IPS-15b (cell line): ENCODE data around the gene CAMKK2.
"Not testable (repeated sequence)": the region's sequence is repeated elsewhere in the genome, so short reads cannot be mapped to it uniquely, and the experiment has no call there.

Source experiments
- H3K27me3 ChIP-seq: one replicate; pipeline ENCODE4 v1.6.1; 2013; ENCODE audit warnings: low read length; ENCODE audit not compliant: control insufficient read depth, insufficient read depth
- H3K36me3 ChIP-seq: one replicate; pipeline ENCODE4 v1.6.1; 2013; ENCODE audit warnings: low read length; ENCODE audit not compliant: control insufficient read depth, insufficient read depth
- H3K4me1 ChIP-seq: one replicate; pipeline ENCODE4 v1.6.1; 2013; ENCODE audit warnings: mild to moderate bottlenecking, low read length; ENCODE audit not compliant: control insufficient read depth, insufficient read depth
- H3K4me3 ChIP-seq: one replicate; pipeline ENCODE4 v1.5.1; 2013; ENCODE audit warnings: low read depth, low read length
- H3K9ac ChIP-seq: one replicate; pipeline ENCODE4 v1.6.1; 2013; ENCODE audit warnings: low read depth, mild to moderate bottlenecking, low read length
- H3K9me3 ChIP-seq: one replicate; pipeline ENCODE4 v1.6.1; 2013; ENCODE audit warnings: mild to moderate bottlenecking, low read length; ENCODE audit not compliant: control insufficient read depth, insufficient read depth

Gene CAMKK2

DNA sequence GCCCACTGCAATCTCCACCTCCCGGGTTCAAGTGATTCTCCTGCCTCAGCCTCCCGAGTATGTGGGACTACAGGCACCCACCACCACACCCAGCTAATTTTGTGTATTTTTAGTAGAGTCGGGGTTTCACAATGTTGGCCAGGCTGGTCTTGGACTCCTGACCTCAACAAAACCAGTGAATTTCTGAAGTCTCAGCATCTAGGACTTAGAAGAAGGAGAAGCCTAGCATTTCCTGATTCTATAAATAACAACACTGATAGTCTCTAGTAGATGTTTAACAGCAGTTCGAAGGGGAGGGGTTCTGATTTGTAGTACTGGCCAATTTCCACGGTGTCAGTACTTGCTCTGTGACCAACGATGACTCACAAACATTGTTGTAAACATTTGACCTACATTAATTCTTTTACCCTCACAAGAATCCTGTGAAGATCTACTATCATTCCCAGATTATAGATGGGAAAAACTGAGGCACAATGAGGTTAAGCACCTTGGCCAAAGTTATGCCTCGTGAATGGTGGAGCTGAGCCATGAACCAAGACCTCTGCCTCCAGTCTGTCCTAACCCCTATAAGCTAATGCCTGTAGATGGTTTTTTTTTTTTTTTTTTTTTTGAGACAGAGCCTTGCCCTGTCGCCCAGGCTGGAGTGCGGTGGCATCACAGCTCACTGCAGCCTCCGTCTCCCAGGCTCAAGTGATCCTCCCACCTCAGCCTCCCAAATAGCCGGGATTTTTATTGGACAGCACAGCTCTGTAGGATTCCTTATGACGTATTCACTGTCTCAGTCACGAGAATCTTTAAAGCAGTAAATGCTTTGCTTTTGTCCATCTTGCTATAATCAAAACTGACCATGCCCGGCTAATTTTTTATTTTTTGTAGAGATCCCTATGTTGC, 81.4 kb downstream of the CAMKK2 start:
- Histone ChIP-seq H3K9me3 (no peaks in the 10 kb centered on the region), H3K27me3 (no peaks in the 10 kb centered on the region), H3K9ac (no peak overlapping the region), H3K4me1 (no peaks in the 10 kb centered on the region), H3K36me3 (no peaks in the 10 kb centered on the region), H3K4me3 (no peak overlapping the region)

DNA sequence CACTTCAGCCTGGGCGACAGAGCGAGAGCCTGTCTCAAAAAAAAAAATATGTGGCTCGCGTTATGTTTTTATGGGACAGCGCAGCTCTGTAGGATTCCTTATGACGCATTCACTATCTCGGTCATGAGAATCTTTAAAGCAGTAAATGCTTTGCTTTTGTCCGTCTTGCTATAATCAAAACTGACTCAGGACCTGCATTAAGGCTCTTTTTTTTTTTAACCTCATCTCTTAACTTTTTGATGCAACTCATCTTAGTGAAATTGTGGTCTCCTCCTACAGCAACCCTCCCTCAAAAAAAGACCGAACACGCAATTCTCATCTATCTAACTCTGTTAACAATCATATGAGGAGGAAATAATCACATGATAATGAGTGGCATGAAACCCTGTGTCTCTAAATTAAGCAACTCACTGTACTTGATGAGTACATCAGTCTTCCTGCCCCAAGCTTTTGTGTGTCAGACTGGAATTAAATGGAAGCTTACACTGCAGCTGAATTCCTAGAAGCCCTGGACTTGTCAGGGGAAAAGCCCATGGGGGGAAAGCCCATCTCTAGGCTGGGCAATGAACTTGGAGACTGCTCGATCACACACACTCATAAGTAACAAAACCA, 82.2 kb downstream of the CAMKK2 start:
- no peak overlapping the region for H3K4me3 ChIP-seq
- no peaks in the 10 kb centered on the region for H3K36me3 ChIP-seq
- H3K9ac ChIP-seq = no peak overlapping the region
- H3K9me3 ChIP-seq = no peaks in the 10 kb centered on the region
- H3K4me1 ChIP-seq = no peaks in the 10 kb centered on the region
- H3K27me3 ChIP-seq = peaks cover 2% of the 10 kb centered on the region

DNA sequence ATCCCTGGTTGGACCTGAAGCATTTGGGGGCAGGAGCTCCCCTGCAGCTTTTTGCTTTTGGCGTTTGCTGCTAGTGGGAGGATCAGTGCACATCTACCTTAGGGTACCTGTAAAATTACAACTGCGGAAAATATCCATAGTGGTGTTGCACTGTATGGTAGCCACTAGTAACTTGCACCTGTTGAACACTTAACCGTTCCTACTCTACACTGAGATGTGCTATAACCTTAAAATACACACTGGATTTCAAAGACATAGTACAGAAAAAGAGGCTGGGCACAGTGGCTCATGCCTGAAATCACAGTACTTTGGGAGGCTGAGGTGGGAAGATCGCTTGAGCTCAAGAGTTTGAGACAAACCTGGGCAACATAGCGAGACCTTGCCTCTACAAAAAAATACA, 83.6 kb downstream of the CAMKK2 start:
- H3K4me1 ChIP-seq = no peaks in the 10 kb centered on the region
- no peak overlapping the region for H3K9ac ChIP-seq
- no peaks in the 10 kb centered on the region for H3K9me3 ChIP-seq
- peaks cover 11% of the 10 kb centered on the region for H3K27me3 ChIP-seq
- H3K4me3 ChIP-seq = no peak overlapping the region
- no peaks in the 10 kb centered on the region for H3K36me3 ChIP-seq

DNA sequence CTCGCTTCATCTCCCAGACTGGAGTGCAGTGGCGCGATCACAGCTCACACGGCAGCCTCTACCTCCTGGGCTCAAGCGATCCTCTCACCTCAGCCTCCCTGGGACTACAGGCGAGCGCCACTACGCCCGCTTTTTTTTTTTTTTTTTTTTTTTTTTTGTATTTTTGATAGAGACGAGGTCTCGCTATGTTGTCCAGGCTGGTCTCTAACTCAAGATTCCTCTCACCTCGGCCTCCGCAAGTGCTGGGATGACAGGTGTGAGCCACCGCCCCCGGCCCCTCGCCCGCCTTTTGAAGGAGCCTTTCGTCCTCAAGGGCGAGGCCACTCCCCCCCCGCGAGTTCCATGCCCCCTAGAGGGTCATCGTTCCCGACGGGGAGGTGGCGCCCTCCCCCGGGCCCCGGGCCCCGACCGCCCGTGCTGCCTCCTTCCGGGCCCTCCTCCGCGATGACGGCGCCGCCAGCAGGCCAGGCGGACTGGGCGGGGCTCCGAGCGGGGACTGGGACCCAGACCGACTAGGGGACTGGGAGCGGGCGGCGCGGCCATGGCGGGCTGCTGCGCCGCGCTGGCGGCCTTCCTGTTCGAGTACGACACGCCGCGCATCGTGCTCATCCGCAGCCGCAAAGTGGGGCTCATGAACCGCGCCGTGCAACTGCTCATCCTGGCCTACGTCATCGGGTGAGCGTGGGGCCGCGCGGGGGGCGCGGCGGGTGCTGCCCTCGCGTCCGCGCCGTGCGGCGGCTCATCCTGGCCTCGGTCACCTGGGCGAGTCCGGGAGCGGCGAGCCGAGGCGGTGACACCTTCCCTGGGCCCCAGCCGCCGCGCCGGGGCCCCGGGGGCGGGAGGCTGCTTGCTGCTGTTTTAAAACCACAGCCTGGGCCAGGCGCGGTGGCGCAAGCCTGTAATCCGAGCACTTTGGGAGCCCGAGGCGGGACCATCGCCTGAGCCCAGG, 86.6 kb downstream of the CAMKK2 start, which contains the start of gene P2RX4:
P2RX4 (plus strand) TSS at position 506 of the 949 bp plus-strand sequence; CDS start at position 542, 36 bp downstream.
- peak within 1 kb of the TSS; percentile 90 for H3K9ac ChIP-seq
- H3K36me3 ChIP-seq = no peaks in the 10 kb centered on the region
- no peaks in the 10 kb centered on the region for H3K9me3 ChIP-seq
- H3K27me3 ChIP-seq = peaks cover 11% of the 10 kb centered on the region
- H3K4me3 ChIP-seq = peak within 1 kb of the TSS; percentile 78
- H3K4me1 ChIP-seq = no peaks in the 10 kb centered on the region

DNA sequence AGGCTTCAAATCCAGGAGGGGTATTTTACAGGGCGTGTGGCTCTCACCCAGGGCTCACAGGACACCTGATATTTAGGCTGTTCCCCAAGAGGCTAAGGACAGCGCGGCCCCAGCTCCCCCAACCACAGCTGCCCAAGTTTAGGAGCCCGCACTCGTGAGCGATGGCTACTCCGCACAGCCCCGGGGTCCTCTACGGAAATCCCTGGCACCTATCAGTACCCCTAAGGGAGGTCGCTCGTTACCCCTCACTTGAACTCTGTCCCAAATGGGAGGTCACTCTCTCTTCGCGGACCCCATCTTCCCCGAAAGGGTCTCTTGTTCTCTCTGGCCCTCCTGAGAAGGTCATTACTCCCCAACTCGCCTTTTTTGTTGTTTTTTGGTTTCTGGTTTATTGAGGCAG, 87.3 kb downstream of the CAMKK2 start:
- H3K4me1 ChIP-seq = no peaks in the 10 kb centered on the region
- H3K9me3 ChIP-seq = no peaks in the 10 kb centered on the region
- H3K36me3 ChIP-seq = no peaks in the 10 kb centered on the region
- H3K9ac ChIP-seq = no peak overlapping the region
- peaks cover 11% of the 10 kb centered on the region for H3K27me3 ChIP-seq
- H3K4me3 ChIP-seq = peak overlapping the region; percentile 78

DNA sequence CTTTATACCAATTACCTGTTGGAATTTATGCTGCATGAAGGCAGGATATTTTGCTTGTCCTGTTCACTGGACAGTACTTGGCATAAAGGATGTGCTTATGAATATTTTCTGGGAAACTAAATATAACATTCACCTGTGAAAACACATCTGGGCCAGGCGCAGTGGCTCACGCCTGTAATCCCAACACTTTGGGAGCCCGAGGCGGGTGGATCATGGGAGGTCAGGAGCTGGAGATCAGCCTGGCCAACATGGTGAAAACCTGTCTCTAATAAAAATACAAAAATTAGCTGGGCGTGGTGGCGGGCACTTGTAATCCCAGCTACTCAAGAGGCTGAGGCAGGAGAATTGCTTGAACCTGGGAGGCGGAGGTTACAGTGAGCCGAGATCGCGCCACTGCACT, 87.9 kb downstream of the CAMKK2 start:
- not testable (repeated sequence) for H3K36me3 ChIP-seq, H3K4me3 ChIP-seq, H3K4me1 ChIP-seq, H3K9ac ChIP-seq, H3K9me3 ChIP-seq
- peaks cover 11% of the 10 kb centered on the region for H3K27me3 ChIP-seq

DNA sequence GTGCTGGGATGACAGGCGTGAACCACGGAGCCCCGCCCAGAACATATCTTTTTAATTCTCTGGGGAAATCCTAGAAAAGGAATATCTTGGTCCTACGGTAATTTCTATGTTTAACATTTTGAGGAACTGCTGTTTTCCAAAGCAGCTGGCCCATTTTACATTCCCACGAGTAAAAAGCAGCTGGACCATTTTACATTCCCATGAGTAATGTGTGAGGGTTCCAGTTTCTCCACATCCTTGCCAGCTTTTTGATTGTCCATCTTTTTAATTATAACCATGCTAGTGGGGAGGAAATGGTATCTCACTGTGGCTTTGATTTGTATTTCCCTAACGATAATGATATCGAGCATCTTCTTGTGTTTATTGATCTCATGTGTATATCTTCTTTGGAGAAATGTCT, 91.0 kb downstream of the CAMKK2 start:
- Histone ChIP-seq H3K4me1 (no peaks in the 10 kb centered on the region), H3K9ac (no peak overlapping the region), H3K9me3 (no peaks in the 10 kb centered on the region), H3K27me3 (peaks cover 11% of the 10 kb centered on the region), H3K36me3 (no peaks in the 10 kb centered on the region), H3K4me3 (no peak overlapping the region)

DNA sequence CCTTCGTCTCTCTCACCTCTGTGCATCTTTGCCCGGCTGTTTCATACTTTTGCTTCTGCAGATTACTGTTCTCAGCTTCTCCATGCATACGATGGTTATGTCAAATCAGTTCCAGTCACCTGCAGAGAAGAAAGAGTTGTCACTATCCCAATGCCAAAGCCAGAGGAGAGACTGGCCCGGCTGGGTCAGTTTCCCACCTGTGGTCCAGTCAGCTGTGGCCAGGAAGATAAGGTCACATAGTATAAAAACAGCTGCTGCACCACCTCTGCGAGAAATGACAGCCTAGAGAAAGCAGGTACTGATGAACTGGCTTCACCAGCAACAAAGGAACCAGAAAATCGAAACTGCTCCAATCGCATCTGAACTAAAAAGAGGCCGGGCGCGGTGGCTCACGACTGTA, 93.0 kb downstream of the CAMKK2 start:
- H3K27me3 ChIP-seq = peaks cover 6% of the 10 kb centered on the region
- H3K36me3 ChIP-seq = no peaks in the 10 kb centered on the region
- H3K9me3 ChIP-seq = no peaks in the 10 kb centered on the region
- H3K4me3 ChIP-seq = no peak overlapping the region
- no peak overlapping the region for H3K9ac ChIP-seq
- H3K4me1 ChIP-seq = no peaks in the 10 kb centered on the region

DNA sequence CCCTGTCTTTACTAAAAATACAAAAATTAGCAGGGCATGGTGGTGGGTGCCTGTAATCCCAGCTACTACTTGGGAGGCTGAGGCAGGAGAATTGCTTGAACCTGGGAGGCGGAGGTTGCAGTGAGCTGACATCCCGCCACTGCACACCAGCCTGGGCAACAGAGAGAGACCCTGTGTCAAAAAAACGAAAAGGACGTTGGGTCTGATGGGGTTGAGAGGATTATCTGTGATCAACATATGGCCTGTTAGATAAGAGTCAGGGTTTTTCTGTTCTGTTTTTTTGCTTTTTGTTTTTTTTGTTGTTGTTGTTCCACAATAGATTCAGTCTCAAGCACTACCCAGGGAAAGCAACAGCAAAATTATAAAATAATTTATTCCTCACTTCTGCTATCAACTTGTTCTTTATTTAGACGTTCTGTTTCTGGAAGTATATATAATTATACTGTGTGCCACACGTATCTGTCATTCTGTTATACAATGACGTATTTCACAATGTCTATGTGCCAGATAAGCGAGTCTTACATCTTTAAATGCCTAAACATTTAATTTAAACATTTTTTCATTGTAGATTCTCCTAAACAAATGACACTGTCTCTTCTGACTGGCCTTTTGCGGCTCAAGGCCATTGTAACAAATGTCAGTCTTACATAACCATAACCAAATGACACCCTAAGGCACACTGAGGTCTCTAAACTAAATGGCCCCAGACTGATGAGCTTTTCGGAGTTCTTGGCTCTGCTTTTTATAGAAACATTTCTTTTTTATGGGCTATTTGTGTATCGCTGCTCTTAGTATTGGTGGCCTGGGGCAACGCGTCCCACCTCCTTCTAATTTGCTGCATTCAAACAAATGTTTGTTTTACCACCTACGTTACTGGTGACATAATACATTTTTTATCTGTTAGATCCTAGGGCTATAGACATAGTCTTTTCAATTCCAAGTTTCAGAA, 93.8 kb downstream of the CAMKK2 start:
- Histone ChIP-seq H3K36me3 (no peaks in the 10 kb centered on the region), H3K9ac (no peak overlapping the region), H3K9me3 (no peaks in the 10 kb centered on the region), H3K27me3 (no peaks in the 10 kb centered on the region), H3K4me1 (no peaks in the 10 kb centered on the region), H3K4me3 (no peak overlapping the region)

DNA sequence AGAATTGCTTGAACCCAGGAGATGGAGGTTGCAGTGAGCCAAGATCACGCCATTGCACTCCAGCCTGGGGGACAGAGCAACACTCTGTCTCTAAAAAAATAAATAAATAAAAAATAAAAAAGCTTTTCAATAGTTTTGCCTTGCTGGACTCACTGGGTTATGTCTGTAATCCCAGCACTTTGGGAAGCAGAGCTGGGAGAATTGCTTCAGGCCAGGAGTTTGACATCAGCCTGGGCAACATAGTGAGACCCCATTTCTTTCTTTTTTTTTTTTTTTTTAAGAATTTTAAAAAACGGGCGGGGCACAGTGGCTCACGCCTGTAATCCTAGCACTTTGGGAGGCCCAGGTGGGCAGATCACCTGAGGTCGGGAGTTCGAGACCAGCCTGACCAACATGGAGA, 95.4 kb downstream of the CAMKK2 start:
- H3K36me3 ChIP-seq, H3K4me3 ChIP-seq, H3K27me3 ChIP-seq, H3K9me3 ChIP-seq, H3K4me1 ChIP-seq, H3K9ac ChIP-seq: not testable (repeated sequence)

DNA sequence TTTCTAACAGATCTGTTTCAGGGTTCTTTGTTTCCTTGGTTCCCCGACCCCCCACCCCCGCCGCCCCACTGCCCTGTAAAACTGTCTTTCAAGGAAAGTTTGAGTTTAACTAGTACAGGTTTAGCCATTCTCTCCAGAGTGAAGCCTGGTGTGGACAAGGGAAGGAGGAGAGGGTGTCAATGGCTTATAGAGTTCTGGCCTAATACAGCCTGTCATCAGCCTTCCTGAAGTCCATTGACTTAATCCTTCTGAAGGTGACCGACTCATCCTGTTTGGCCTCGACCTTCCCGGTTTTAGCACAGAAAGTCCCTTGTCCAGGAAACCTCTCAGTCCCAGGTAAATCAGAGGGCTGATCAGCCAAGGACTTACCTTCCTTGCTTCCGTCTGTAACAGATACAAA, 97.6 kb downstream of the CAMKK2 start:
- Histone ChIP-seq H3K4me1 (no peaks in the 10 kb centered on the region), H3K27me3 (no peaks in the 10 kb centered on the region), H3K36me3 (no peaks in the 10 kb centered on the region), H3K9ac (no peak overlapping the region), H3K4me3 (no peak overlapping the region), H3K9me3 (no peaks in the 10 kb centered on the region)
